ENCODE results near the gene BAIAP2L1.

BAIAP2L1 gene

DNA sequence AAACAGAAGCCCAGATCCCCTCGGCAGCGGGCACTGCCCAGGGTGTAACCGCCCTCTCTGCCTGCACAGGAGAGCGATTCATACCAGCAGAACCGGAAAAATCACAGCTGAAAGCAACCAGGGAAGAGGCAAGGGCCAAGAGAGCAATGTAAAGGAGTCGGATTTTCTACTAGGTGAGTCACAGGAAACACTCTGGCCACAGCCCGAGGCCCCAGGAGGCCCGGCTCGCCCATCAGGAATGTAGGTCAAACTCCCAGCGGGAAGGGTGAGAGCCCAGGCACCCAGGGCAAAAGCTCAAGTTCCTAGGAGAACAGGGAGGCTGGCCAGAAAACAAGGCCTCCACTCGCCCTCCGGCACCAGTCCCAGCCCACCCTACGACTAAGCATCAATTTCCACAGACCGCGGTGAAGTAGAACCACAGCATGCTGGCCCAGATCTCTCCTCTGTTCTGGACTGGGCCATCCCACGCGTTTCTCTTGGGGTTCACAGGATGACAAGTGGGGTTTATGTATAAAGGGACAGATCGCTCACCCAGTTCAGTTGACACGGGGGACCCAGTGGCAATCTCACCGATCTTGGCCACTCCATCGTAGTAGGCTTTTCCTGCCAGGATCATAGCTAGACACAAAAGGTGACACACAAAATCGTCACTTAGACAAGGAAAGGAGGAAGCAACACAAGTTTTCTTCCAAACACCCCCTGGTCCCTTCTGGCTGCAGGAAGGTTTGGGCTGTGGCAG, 46.2 kb downstream of the BAIAP2L1 start:
- Mint-ChIP-seq H3K9me3 (peaks cover 3% of the 10 kb centered on the region), H3K27ac (no peak overlapping the region), H3K4me3 (no peak overlapping the region), H3K27me3 (peaks cover 29% of the 10 kb centered on the region), H3K4me1 (no peaks in the 10 kb centered on the region), H3K36me3 (no peaks in the 10 kb centered on the region)
- ATAC-seq: no peak

DNA sequence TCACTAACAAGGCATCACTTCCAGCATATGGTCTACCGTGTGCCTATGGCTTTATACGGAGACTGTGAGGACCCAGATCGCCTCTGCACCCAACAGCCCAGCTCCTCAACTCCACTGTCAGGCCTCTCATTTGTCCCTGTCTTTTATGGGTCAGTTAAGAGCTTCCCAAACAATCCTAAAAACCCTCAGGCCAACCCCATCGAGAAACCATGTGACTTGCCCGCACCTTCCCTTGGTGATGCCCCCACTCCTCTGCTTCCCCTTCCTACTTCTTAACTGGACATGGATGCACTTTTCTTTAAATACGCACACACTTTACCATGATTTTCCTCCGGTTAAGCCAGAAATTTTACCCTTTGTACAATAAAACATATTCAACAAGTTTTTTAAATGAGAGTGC, 46.8 kb downstream of the BAIAP2L1 start:
- Mint-ChIP-seq H3K36me3 (no peaks in the 10 kb centered on the region), H3K9me3 (peaks cover 3% of the 10 kb centered on the region), H3K4me3 (no peak overlapping the region), H3K4me1 (no peaks in the 10 kb centered on the region), H3K27me3 (peaks cover 36% of the 10 kb centered on the region), H3K27ac (no peak overlapping the region)
- no peak for ATAC-seq

DNA sequence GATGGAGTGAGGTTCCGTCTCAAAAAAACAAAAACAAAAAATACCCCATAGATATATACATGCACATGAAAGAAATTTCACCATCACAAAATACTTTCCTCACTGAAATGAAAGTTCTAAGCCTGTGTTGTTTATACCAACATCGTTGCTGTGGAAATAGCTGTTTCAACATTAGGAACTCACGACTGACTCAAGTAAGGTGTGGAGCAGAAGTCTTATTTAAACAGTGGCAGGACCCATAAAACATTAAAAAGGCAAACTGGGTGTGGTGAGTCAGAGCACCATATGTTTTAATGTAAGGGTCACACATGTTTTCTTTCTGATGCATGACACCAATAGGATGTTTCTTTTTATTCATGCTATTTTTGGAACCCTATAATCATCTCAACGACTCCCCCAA, 48.3 kb downstream of the BAIAP2L1 start:
- H3K27ac Mint-ChIP-seq: no peak overlapping the region
- no peak for ATAC-seq
- H3K36me3 Mint-ChIP-seq: no peaks in the 10 kb centered on the region
- peaks cover 3% of the 10 kb centered on the region for H3K4me1 Mint-ChIP-seq
- no peak overlapping the region for H3K4me3 Mint-ChIP-seq
- peaks cover 43% of the 10 kb centered on the region for H3K27me3 Mint-ChIP-seq
- peaks cover 3% of the 10 kb centered on the region for H3K9me3 Mint-ChIP-seq

DNA sequence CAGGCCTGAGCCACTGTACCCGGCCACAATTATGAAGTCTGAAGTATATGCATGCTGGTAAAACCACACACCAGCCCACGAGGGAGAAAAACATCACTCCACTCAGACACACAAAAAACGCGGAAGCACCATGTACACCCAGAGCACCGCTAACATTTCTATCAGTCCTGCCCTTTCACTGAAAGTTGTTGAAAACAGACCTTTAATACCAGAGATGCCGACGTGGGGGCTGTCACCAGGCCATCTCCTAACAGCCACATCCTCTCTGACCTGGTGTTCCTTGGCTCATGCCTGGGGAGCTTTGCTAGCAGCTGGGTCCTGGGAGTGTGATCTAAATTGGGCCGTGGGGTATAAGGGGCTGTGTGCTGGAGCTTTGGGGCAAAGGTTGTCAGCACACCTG, 49.8 kb downstream of the BAIAP2L1 start:
- Mint-ChIP-seq H3K4me1 (peaks cover 13% of the 10 kb centered on the region), H3K4me3 (no peak overlapping the region), H3K27ac (no peak overlapping the region), H3K36me3 (no peaks in the 10 kb centered on the region), H3K27me3 (peaks cover 58% of the 10 kb centered on the region), H3K9me3 (peaks cover 3% of the 10 kb centered on the region)
- ATAC-seq: no peak

DNA sequence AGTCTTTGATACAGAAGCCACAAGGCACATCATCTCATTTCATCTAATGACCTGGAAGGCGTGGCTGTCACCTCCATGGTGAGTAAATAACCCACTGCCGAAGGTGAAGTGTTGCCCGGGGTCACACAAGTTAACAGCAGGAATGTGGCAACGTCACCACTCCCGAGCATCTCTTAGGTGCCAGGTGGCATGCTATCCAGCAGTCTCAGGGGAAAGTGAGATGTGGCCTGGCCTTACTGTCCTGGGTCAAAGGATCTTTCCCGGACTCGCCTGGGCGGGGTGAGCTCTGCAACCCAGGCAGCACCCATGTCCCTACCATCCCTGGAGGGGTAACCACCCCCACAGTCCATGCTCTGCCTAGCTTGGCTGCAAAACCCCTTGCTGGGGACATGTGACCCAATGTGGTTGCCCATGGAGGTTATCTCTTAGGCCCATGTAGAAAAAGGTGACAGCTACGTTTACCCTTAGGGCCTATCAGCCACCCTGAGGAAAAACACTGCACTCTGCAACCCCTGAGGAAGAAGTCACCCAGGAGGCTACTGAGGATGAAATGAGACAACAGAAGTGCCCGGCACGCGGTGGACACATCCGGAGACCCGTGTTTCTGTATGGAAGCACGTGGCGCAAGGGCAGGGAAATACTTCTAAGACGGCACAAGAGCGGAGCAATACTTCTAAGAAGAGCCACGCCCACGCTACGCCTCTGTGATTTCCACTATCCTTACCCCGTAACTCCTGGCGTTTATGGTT, 52.0 kb downstream of the BAIAP2L1 start:
- Mint-ChIP-seq H3K4me3 (no peak overlapping the region), H3K27ac (no peak overlapping the region), H3K9me3 (peaks cover 3% of the 10 kb centered on the region), H3K36me3 (no peaks in the 10 kb centered on the region), H3K4me1 (peaks cover 13% of the 10 kb centered on the region), H3K27me3 (peaks cover 62% of the 10 kb centered on the region)
- peak; percentile 36 for ATAC-seq

DNA sequence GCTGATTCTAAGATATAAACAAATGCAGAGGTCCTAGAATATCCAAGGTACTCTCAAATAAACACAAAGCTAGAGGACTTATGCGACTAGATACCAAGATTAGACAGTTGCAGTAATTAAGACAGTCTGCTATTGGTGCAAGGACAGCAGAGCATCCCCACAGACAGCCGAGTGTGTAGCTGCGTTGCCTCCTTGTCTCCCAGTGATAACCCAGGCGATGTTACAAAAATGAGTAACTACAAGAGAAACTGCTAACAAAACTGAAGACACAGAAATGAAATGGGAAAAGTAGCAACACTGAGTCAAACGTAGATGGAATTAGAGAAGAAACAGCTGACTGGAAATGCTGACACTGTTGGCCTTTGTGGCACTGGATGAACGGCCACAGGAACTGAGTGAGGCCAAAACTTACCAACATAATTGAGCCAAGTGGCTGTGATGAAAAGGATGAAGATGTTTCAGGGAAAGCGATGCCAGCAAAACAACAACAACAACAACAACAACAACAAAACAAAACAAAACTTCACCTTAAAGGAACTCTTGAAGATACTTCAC, 54.3 kb downstream of the BAIAP2L1 start:
- H3K4me3 Mint-ChIP-seq: no peak overlapping the region
- peaks cover 60% of the 10 kb centered on the region for H3K27me3 Mint-ChIP-seq
- peaks cover 3% of the 10 kb centered on the region for H3K9me3 Mint-ChIP-seq
- H3K27ac Mint-ChIP-seq: no peak overlapping the region
- ATAC-seq: no peak
- peaks cover 13% of the 10 kb centered on the region for H3K4me1 Mint-ChIP-seq
- H3K36me3 Mint-ChIP-seq: no peaks in the 10 kb centered on the region

DNA sequence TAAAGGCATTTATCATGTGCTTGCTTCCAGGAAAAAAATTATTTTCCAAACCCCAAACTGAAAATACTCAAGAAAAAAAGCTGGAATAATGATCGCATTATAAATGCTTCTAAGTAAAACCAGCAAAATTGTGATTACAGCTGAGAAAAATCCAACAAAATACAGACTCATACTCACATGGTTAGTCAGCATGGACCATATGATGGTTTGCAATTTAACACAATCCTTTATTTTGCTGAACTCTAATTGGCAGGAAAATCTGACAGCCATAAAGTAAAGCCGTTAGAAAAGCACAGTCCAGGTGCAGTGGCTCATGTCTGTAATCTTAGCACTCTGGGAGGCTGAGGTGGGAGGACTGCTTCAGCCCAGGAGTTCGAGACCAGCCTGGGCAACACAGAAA, 59.8 kb downstream of the BAIAP2L1 start:
- H3K4me3 Mint-ChIP-seq: no peak overlapping the region
- ATAC-seq: no peak
- no peaks in the 10 kb centered on the region for H3K36me3 Mint-ChIP-seq
- H3K4me1 Mint-ChIP-seq: no peaks in the 10 kb centered on the region
- H3K9me3 Mint-ChIP-seq: peaks cover 7% of the 10 kb centered on the region
- peaks cover 17% of the 10 kb centered on the region for H3K27me3 Mint-ChIP-seq
- H3K27ac Mint-ChIP-seq: no peak overlapping the region

DNA sequence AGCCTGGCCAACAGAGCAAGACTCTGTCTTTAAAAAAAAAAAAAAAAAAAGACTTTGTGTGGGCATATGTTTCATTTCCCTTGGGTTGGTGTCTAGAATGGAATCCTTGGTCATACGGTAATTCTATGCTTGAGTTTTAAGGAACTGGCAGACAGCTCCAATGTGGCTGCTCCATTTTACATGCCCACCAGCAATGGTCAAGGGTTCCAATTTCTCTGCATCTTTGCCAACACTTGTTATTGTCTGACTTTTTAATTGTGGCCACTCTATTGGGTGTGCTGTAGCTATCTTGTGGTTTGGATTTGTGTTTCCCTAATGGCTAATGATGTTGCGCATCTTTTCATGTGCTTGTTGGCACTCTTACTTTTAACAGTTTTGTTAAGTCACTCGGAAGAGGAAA, 61.8 kb downstream of the BAIAP2L1 start:
- Mint-ChIP-seq H3K9me3 (peaks cover 7% of the 10 kb centered on the region), H3K27ac (no peak overlapping the region), H3K27me3 (peaks cover 11% of the 10 kb centered on the region), H3K4me3 (no peak overlapping the region), H3K4me1 (no peaks in the 10 kb centered on the region), H3K36me3 (no peaks in the 10 kb centered on the region)
- ATAC-seq: no peak

DNA sequence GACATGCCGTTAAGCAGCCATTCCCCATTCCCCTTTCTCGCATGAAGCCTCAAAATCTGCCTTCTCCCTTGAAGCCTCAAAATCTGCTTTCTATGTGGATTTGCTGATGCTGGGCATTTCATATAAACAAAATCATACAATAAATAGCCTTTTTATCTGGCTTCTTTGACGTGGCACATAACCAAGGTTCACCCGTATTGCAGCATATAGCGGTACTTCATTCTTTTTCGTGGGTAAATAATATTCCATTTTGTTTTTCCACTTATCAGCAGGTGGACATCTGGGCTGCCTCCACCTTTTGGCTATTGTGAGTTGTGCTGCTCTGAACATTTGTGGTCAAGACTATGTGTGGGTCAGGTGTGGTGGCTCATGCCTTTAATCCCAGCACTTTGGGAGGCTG, 62.4 kb downstream of the BAIAP2L1 start:
- ATAC-seq: no peak
- H3K27me3 Mint-ChIP-seq: peaks cover 11% of the 10 kb centered on the region
- no peaks in the 10 kb centered on the region for H3K4me1 Mint-ChIP-seq
- no peak overlapping the region for H3K27ac Mint-ChIP-seq
- H3K9me3 Mint-ChIP-seq: peaks cover 7% of the 10 kb centered on the region
- no peak overlapping the region for H3K4me3 Mint-ChIP-seq
- no peaks in the 10 kb centered on the region for H3K36me3 Mint-ChIP-seq

DNA sequence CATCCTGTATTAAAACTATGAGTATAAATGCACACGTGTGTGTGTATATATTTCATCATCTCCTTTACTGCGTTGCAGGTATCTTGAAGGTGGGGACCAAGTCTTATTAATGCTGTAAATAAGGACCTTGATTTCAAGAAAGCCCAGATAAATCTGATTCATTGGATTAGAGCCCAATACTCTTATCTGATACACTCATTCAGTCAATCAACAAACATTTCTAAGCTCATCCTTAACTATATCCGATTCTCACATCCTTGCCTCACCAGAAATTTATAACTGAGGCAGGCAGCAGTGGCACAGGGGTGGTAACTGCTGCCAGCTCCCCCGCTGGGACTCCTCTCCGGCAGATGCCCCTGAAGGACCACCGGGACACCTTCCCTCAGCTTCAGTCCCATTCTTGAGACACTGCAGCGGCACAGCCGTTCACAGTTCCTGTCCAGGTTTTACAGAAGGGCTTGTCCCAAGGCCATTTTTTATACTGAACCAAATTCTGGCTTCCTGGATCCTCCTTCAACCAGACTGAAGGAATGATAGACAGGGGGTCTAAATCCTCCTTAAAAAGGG, 65.4 kb downstream of the BAIAP2L1 start:
- Mint-ChIP-seq H3K27me3 (peaks cover 11% of the 10 kb centered on the region), H3K4me3 (no peak overlapping the region), H3K9me3 (peaks cover 10% of the 10 kb centered on the region), H3K4me1 (no peaks in the 10 kb centered on the region), H3K27ac (no peak overlapping the region), H3K36me3 (peaks cover 5% of the 10 kb centered on the region)
- ATAC-seq: no peak

DNA sequence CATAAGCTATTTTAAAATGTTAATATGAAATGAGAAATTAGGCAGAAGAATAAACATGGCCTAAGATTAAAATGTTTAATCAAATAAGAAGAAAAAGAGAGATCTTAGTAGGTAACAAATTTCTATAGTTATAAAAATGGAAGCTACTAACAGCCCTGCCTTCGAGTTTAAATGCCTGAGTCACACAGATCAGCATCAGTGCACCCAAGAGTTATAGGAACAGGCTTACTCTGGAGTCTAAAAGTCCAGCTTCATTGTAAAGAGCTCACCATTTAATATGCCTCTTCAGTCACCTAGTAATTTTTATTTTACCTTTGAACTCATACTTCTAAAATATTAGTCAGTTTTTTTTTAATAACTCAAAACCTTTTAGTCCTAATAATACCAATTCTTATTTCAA, 66.8 kb downstream of the BAIAP2L1 start:
- peaks cover 12% of the 10 kb centered on the region for H3K27me3 Mint-ChIP-seq
- no peak overlapping the region for H3K27ac Mint-ChIP-seq
- H3K4me3 Mint-ChIP-seq: no peak overlapping the region

DNA sequence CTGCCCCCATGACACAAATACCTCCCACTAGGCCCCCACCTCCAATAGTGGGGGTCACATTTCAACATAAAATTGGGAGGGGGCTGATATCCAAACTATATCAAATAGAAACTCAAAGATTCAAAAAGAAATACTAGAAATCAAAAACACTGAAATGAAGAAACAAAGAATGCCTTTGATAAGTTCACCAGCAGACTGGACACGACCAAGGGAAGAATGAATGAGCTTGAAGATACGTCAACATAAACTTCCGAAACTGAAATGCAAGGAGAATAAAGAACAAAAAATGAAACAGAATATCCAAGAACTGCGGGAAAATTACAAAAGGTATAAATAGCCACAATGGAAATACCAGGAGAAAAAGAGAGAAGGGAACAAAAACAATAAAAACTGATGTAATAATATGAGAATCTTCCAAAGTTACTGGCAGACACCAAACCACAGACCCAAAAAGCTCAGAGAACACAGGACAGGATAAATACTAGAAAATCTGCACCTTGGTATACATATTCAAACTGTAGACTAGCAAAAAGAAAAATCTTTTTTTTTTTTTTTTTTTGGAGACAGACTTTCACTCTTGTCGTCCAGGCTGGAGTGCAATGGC, 69.9 kb downstream of the BAIAP2L1 start:
- H3K36me3 Mint-ChIP-seq: peaks cover 5% of the 10 kb centered on the region

More for the DNA sequence above, 66.8 kb downstream of the BAIAP2L1 start:
- no peaks in the 10 kb centered on the region for H3K4me1 Mint-ChIP-seq
- no peak for ATAC-seq
- H3K9me3 Mint-ChIP-seq: peaks cover 9% of the 10 kb centered on the region
- H3K36me3 Mint-ChIP-seq: peaks cover 5% of the 10 kb centered on the region

DNA sequence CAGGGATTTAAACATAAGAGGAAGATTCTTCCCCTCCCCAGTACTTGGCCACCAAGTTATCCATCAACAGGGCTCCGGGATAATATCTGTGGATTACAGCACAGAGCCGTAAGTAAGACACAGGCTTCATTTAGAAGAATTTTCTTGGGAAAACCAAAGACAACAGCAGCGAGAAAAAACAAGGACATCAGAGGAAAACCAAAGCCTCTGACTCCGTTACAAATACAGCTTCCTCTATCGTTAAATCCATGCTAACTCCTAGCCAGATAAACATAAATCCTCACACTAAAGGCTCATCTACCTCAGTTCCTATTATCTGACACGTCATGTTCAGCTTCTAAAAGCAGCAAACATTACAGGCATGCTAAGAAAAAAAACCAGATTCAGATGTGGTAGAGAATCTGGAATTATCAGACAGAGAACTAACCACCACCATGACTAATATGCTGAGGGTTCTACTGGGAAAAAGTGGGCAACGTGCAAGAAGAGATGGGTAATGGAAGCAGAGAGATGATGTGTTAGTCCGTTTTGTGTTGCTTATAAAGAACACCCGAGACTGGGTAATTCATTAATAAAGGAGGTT, 71.0 kb downstream of the BAIAP2L1 start:
- Mint-ChIP-seq H3K27ac (no peak overlapping the region), H3K4me1 (no peaks in the 10 kb centered on the region), H3K4me3 (no peak overlapping the region), H3K36me3 (peaks cover 5% of the 10 kb centered on the region), H3K27me3 (peaks cover 19% of the 10 kb centered on the region), H3K9me3 (peaks cover 7% of the 10 kb centered on the region)
- ATAC-seq: no peak

More for the DNA sequence above, 69.9 kb downstream of the BAIAP2L1 start:
- no peak overlapping the region for H3K4me3 Mint-ChIP-seq
- no peak overlapping the region for H3K27ac Mint-ChIP-seq
- no peaks in the 10 kb centered on the region for H3K4me1 Mint-ChIP-seq
- H3K27me3 Mint-ChIP-seq: peaks cover 28% of the 10 kb centered on the region
- peaks cover 7% of the 10 kb centered on the region for H3K9me3 Mint-ChIP-seq
- ATAC-seq: no peak

DNA sequence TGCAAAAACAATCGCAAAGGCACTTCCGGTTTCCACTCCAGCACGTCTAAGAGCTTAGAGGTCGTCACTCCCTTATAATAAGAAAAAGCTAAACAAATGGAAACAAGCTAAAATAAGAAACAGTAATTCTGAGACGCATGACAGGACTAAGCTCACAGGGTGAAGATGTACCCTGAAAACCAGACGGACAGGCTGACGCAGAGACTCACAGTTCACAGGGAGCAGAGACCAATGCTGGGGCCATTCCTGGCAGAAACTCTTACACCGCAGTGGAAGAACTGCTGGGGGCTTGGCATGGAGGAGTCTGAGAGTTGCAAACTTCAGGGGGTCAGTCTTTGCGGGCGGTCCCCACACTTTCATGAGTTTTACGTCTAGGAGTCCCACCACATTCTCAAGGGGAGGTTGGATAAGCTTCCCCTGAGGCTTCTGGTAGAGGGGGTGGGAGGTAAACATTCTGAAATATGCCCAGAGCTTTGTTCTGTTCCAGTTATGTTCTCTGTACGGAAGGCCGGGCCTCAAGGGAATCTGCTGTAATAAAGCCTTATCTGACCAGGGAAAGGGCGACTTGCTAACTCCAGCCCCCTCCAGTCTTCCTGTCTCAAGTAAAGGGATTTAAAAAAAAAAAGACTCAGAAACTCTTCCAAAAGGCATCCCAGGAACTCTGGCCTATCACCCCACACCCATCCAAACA, 71.6 kb downstream of the BAIAP2L1 start:
- H3K4me1 Mint-ChIP-seq: no peaks in the 10 kb centered on the region
- peaks cover 7% of the 10 kb centered on the region for H3K9me3 Mint-ChIP-seq
- ATAC-seq: no peak
- H3K27me3 Mint-ChIP-seq: peaks cover 17% of the 10 kb centered on the region
- H3K36me3 Mint-ChIP-seq: peaks cover 5% of the 10 kb centered on the region
- no peak overlapping the region for H3K4me3 Mint-ChIP-seq
- H3K27ac Mint-ChIP-seq: no peak overlapping the region
